Activated naive CD8-positive, alpha-beta T cell treated with anti-CD3 and anti-CD28 coated beads for 36 hours (primary cell): Measurements from ENCODE around the gene NRGN. TPM values are rescaled to one million over a fixed set of nuclear protein-coding genes. Genes with fewer than 3 reads are reported as not detected.
A peak's percentile ranks its signal among the peaks of the same experiment; 100 is the strongest.
"Not testable (repeated sequence)": the region's sequence is repeated elsewhere in the genome, so short reads cannot be mapped to it uniquely, and the experiment has no call there.

Experiments used
- DNase-seq: peaks from one replicate; pipeline ENCODE4 v3.0.0; 2021
- H3K27ac Mint-ChIP-seq: one replicate; pipeline ENCODE4 v1.8.0; 2022; ENCODE audit warnings: mild to moderate bottlenecking, moderate library complexity, mixed read lengths
- H3K27me3 Mint-ChIP-seq: one replicate; pipeline ENCODE4 v1.8.0; 2022; ENCODE audit warnings: mild to moderate bottlenecking, mixed read lengths
- H3K36me3 Mint-ChIP-seq: one replicate; pipeline ENCODE4 v1.8.0; 2021; ENCODE audit warnings: mild to moderate bottlenecking, mixed read lengths
- H3K4me1 Mint-ChIP-seq: one replicate; pipeline ENCODE4 v1.8.0; 2021; ENCODE audit warnings: mixed read lengths
- H3K4me3 Mint-ChIP-seq: one replicate; pipeline ENCODE4 v1.8.0; 2022; ENCODE audit warnings: mild to moderate bottlenecking, moderate library complexity, mixed read lengths
- H3K9me3 Mint-ChIP-seq: one replicate; pipeline ENCODE4 v1.8.0; 2022; ENCODE audit warnings: mixed read lengths
- total RNA-seq, 2 experiments: library from RNA; stranded (reverse); gene quantifications; one replicate each; pipeline ENCODE4 v1.2.3, GENCODE V29; 2021

The NRGN gene
- total RNA-seq, 2 experiments from 2014 or later: 7.8 to 8.1 TPM

DNA sequence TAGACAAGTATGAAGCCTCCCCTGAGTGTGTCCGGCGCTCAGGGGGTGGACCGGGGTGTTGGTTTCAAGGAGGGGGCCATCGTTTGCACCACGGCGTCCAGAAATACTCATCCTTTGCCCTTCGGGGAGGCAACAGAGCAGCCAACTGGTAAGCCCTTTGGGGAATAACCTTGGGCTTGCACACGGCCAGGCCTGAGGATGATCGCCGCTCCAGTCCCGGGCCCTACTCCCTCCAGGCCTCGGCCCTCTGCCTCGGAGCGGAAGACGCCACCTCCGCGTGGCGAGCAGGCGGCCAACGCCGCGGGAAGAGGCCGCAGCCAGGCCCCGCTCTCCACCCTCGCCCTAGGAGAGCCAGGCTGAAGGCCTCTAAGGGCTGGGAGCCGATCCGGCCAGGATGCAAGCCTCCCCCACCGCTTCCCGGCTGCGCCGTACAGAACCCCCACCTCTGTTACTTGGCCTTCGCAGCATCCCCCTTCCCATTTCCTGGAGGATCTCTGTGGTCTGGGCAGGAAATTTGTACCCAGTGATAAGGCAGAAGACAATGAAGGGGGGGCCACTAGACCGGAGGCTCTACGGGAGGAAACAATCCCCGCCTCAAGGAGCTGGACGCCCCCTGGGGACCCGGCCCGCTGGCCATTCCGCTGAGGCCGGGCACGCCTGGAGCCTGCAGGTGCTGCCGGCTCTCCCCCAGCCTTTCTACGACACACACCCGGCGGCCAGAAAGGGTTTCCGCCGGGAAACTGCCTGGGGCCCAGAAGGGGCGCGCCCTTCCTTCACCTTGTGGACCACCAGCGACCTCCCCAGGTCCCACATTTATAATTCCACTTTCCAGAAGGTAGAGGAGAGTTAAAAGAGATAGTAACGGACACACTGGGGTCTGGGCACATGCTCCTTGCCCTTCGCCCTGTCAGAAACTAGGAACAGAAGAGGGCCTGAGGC is 19.8 kb downstream of the NRGN start:
- Mint-ChIP-seq H3K27me3 (peaks cover 58% of the 10 kb centered on the region), H3K4me3 (peak overlapping the region; percentile 48), H3K36me3 (no peaks in the 10 kb centered on the region)

GRCh38 chr11:124760205-124760652 is 20.5 kb downstream of the NRGN start:
- H3K27me3 Mint-ChIP-seq: peaks cover 58% of the 10 kb centered on the region
- DNase-seq: no peak
- no peak overlapping the region for H3K27ac Mint-ChIP-seq
- no peaks in the 10 kb centered on the region for H3K9me3 Mint-ChIP-seq
- H3K4me3 Mint-ChIP-seq: peak overlapping the region; percentile 48
- no peaks in the 10 kb centered on the region for H3K36me3 Mint-ChIP-seq
- H3K4me1 Mint-ChIP-seq: peaks cover 22% of the 10 kb centered on the region

More for the DNA sequence above, 19.8 kb downstream of the NRGN start:
- Mint-ChIP-seq H3K9me3 (no peaks in the 10 kb centered on the region), H3K27ac (no peak overlapping the region), H3K4me1 (peaks cover 22% of the 10 kb centered on the region)
- DNase-seq: no peak

- H3K27me3 Mint-ChIP-seq: peaks cover 58% of the 10 kb centered on the region
- no peaks in the 10 kb centered on the region for H3K9me3 Mint-ChIP-seq
- no peak for DNase-seq
- no peak overlapping the region for H3K4me3 Mint-ChIP-seq
- H3K4me1 Mint-ChIP-seq: peaks cover 22% of the 10 kb centered on the region
- no peaks in the 10 kb centered on the region for H3K36me3 Mint-ChIP-seq
- no peak overlapping the region for H3K27ac Mint-ChIP-seq
Observed at GRCh38 chr11:124760806-124761205, 21.1 kb downstream of the NRGN start.

DNA sequence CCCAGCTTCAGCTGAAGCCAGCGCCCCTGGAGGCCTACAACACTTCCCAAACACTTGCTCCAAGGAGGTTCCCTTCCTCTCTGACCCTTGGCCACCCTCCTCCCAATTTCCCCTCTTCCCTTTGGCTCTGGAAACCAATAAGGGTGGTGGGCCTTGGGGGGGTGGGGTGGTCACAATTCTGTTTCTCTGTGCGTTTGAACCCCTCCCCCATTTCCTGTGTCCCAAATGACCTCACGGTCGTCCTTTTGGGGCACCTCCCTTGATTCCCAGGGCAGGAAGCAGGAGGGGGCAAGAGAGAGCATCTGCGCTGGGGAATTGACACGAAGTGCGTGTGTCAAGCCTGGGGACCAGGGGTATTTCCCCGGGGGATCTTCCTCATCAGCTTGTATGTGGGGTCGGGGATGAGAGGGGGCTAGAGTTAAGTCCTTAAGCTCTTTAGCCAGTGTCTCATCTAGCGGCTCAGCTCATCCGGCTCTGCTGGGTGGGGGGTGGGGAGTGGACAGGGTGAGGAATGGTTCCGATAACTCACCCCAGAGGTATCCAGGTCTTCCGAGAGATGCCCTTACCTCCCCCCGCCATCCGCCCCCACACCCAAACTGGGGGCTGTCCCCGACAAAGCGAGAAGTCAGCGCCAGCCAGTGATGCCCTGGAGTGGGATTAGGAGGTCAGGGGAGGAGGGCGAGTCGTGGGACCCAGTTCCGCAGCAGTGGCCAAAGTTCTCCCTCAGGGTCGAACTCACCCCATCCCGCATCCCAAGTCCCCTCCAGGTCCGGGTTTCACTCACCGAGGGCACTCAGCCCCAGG is 21.8 kb downstream of the NRGN start:
- H3K4me1 Mint-ChIP-seq: peaks cover 22% of the 10 kb centered on the region
- H3K27ac Mint-ChIP-seq: no peak overlapping the region
- H3K36me3 Mint-ChIP-seq: peaks cover 3% of the 10 kb centered on the region
- H3K4me3 Mint-ChIP-seq: peak overlapping the region; percentile 70
- peaks cover 52% of the 10 kb centered on the region for H3K27me3 Mint-ChIP-seq
- no peak for DNase-seq
- no peaks in the 10 kb centered on the region for H3K9me3 Mint-ChIP-seq

DNA sequence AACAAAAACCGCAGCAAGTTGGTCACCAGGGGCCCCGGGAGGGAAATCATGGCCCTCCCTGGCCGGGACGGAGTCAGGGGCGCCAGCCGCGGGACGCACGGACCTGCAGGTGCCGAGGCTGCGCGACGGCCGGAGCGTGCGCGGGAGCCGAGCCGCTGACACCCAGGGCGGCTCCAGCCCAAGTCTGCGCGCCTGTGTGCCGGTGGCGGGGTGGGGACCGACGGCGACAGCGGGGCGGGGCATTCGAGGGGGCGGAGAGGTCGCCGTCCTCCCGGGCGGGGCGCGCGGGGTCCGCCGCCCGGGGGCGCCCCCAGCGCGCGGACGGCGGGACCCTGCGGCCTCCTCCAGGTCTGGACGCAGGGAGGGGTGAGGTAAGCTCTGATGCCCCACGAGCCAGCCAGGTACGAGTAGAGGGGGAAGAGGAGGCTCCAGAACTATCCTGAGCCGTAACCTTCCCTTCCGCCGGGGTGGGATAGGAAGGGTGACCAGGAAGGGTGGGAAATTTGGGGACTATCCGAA is 22.4 kb downstream of the NRGN start, which contains the start of gene ESAM:
ESAM (minus strand) TSS at position 186 of the 519 bp plus-strand sequence; CDS start at position 50, 136 bp downstream.
- H3K36me3 Mint-ChIP-seq: peaks cover 4% of the 10 kb centered on the region
- H3K4me3 Mint-ChIP-seq: peak within 1 kb of the TSS; percentile 94
- H3K27me3 Mint-ChIP-seq: peaks cover 45% of the 10 kb centered on the region
- H3K27ac Mint-ChIP-seq: peak within 1 kb of the TSS; percentile 42
- H3K9me3 Mint-ChIP-seq: no peaks in the 10 kb centered on the region
- peak; percentile 80 for DNase-seq
- H3K4me1 Mint-ChIP-seq: peaks cover 22% of the 10 kb centered on the region

- no peak for DNase-seq
- H3K27ac Mint-ChIP-seq: no peak overlapping the region
- H3K9me3 Mint-ChIP-seq: no peaks in the 10 kb centered on the region
- peak overlapping the region; percentile 94 for H3K4me3 Mint-ChIP-seq
- peaks cover 4% of the 10 kb centered on the region for H3K36me3 Mint-ChIP-seq
- peaks cover 40% of the 10 kb centered on the region for H3K27me3 Mint-ChIP-seq
- H3K4me1 Mint-ChIP-seq: peaks cover 22% of the 10 kb centered on the region
Observed at GRCh38 chr11:124762624-124763155, 22.9 kb downstream of the NRGN start.

DNA sequence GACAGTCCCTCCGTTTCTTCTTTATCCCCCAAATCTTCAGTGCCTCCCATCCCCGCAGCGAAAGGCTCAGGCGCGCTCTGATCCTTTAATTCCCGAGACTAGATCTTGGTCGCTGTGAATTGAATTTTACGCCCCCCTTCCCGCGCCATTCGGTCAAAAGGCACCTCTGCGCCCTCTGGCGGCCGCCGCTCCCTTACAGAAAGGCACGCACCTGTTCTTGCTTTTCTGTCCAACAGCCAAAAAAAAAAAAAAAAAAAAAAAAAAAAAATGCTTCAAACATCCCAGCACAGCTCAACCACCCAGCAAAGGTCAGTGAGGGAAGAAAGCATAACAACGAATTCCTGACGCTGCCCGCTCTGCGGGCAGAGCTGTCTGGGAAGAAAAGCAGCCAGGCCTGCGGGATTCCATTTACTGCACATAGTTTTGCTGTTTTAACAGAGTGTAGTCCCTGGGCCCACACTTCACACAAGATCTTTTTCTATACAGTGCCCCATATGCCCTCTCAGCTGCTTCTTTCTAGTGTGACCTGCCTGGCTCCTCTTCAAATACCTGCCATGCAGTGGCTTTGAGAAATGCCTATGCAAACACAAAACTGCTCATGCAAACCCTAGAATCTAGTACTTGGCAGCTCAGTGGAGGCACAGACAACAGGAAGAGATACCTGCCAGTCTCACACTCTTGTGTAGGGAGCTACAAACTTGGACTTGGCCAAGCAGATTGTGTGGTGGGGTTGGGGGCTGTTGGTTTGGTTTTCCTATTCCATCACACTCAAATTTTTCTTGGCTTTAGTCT is 23.6 kb downstream of the NRGN start:
- Mint-ChIP-seq H3K9me3 (no peaks in the 10 kb centered on the region), H3K4me3 (peak overlapping the region; percentile 94), H3K27ac (peak overlapping the region; percentile 42), H3K27me3 (peaks cover 33% of the 10 kb centered on the region), H3K4me1 (peaks cover 20% of the 10 kb centered on the region), H3K36me3 (peaks cover 4% of the 10 kb centered on the region)
- peak; percentile 82 for DNase-seq

DNA sequence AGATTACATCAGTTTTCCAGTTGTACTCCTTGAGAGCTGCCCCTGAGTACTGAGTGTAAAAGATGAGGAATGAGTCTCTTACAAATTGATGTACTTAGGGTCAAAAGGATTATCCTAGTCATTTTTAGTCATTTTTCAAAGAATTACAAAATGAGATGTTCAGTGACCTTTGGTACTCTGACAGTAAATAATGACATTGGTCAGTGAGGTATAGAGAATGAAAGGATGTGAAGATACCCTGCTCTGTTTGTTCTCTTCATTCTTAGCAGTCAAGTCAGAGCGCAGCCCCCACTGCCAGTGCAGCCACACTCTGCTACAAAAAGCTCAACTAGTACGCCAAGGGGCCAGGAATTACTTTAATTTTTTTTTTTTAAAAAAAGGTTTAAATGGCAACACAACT is 26.4 kb downstream of the NRGN start:
- no peak for DNase-seq
- Mint-ChIP-seq H3K4me1 (peaks cover 10% of the 10 kb centered on the region), H3K27me3 (peaks cover 5% of the 10 kb centered on the region), H3K27ac (no peak overlapping the region), H3K36me3 (peaks cover 9% of the 10 kb centered on the region), H3K9me3 (no peaks in the 10 kb centered on the region), H3K4me3 (no peak overlapping the region)

DNA sequence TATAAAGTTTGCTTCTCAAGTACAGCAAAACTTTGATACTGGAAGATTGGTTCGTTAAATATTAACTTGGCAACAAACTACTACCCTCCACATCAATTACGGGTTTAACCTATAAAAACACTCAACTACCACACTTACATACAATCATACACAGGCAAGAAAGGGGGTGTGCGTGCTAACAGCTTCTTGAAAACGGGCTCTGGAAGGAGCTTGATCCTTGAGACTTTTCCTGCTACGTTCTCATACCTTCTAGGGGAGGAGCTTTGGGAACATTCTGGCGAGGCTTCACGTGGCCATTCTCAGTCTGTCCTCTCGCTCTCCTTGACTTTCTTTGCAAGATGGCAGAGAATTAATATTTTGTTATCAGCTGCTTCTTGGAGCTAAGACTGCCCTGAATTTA is 29.2 kb downstream of the NRGN start:
- DNase-seq: no peak
- Mint-ChIP-seq H3K4me1 (peaks cover 2% of the 10 kb centered on the region), H3K36me3 (peaks cover 17% of the 10 kb centered on the region), H3K9me3 (no peaks in the 10 kb centered on the region), H3K27ac (no peak overlapping the region), H3K27me3 (no peaks in the 10 kb centered on the region), H3K4me3 (no peak overlapping the region)

- no peaks in the 10 kb centered on the region for H3K9me3 Mint-ChIP-seq
- no peak for DNase-seq
- H3K36me3 Mint-ChIP-seq: peaks cover 17% of the 10 kb centered on the region
- H3K4me1 Mint-ChIP-seq: peaks cover 2% of the 10 kb centered on the region
- H3K27ac Mint-ChIP-seq: no peak overlapping the region
- no peaks in the 10 kb centered on the region for H3K27me3 Mint-ChIP-seq
- H3K4me3 Mint-ChIP-seq: no peak overlapping the region
Observed at GRCh38 chr11:124769806-124770774, 30.3 kb downstream of the NRGN start.

DNA sequence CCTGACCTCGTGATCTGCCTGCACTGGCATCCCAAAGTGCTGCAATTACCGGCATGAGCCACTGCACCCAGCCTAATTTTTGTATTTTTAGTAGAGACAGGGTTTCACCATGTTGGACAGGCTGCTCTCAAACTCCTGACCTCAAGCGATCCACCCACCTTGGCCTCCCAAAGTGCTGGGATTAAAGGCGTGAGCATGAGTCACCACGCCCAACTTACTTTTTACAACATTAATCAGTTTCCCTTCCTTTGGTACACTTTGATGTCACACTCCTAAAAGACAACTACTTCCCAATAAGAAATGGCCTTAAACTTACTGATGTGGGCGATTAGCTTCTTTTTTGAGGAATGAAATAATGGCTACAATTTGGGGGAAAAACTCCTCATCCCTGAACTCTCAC is 31.2 kb downstream of the NRGN start:
- H3K27ac Mint-ChIP-seq, DNase-seq, H3K4me1 Mint-ChIP-seq, H3K4me3 Mint-ChIP-seq, H3K9me3 Mint-ChIP-seq, H3K27me3 Mint-ChIP-seq: not testable (repeated sequence)
- H3K36me3 Mint-ChIP-seq: peaks cover 18% of the 10 kb centered on the region

GRCh38 chr11:124776865-124777645 is 37.3 kb downstream of the NRGN start:
- no peaks in the 10 kb centered on the region for H3K27me3 Mint-ChIP-seq
- peak overlapping the region; percentile 68 for H3K27ac Mint-ChIP-seq
- H3K4me1 Mint-ChIP-seq: peaks cover 21% of the 10 kb centered on the region
- no peak overlapping the region for H3K4me3 Mint-ChIP-seq
- DNase-seq: no peak
- H3K36me3 Mint-ChIP-seq: peaks cover 19% of the 10 kb centered on the region
- no peaks in the 10 kb centered on the region for H3K9me3 Mint-ChIP-seq

DNA sequence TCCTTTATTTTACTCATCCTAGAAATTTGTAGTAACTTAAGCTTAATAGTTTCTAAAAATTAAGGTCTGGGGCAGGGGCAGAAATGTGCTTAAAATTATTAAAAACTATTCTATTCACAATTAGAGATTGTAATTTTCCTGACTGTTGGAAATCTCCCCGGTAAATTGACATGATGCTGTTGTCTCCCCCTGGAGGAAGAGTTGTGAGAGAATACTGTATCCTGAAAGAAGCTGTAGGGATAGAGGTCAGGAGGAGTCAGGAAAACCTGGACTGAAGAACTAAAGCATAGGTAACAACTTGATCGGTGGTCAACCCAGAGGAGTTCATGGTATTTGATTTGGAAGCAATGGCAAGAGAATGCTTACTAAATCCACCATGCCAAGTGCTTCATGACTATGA is 38.5 kb downstream of the NRGN start:
- no peaks in the 10 kb centered on the region for H3K9me3 Mint-ChIP-seq
- no peak overlapping the region for H3K27ac Mint-ChIP-seq
- H3K4me3 Mint-ChIP-seq: no peak overlapping the region
- peaks cover 21% of the 10 kb centered on the region for H3K4me1 Mint-ChIP-seq
- peaks cover 18% of the 10 kb centered on the region for H3K36me3 Mint-ChIP-seq
- DNase-seq: no peak
- no peaks in the 10 kb centered on the region for H3K27me3 Mint-ChIP-seq
